HG03280 (cell line): Measurements from ENCODE around the gene PRKRIP1.
"Not testable (repeated sequence)": the region's sequence is repeated elsewhere in the genome, so short reads cannot be mapped to it uniquely, and the experiment has no call there.

Source experiments
- ATAC-seq: cut with Tn5 transposase; IDR thresholded peaks from one replicate; pipeline ENCODE4 v1.9.1; 2021; ENCODE audit warnings: mild to moderate bottlenecking, moderate library complexity; ENCODE audit not compliant: unreplicated experiment

Gene PRKRIP1

DNA sequence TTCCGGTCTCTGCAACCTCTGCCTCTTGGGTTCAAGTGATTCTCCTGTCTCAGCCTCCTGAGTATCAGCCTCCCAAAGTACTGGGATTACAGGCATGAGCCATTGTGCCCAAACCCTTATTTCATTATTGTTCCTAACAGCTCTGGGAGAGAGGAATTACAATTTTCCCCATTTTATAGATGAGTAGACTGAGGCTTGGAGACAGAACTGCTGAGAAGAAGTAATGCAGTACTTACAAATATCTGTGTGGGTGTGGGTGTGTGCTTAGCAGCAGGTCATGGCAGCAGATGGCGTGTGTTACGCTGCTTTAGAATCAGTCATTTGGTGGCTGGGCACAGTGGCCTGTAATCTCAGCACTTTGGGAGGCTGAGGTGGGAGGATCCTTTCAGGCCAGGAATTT, 7.4 kb downstream of the PRKRIP1 start:
- no peak for ATAC-seq

DNA sequence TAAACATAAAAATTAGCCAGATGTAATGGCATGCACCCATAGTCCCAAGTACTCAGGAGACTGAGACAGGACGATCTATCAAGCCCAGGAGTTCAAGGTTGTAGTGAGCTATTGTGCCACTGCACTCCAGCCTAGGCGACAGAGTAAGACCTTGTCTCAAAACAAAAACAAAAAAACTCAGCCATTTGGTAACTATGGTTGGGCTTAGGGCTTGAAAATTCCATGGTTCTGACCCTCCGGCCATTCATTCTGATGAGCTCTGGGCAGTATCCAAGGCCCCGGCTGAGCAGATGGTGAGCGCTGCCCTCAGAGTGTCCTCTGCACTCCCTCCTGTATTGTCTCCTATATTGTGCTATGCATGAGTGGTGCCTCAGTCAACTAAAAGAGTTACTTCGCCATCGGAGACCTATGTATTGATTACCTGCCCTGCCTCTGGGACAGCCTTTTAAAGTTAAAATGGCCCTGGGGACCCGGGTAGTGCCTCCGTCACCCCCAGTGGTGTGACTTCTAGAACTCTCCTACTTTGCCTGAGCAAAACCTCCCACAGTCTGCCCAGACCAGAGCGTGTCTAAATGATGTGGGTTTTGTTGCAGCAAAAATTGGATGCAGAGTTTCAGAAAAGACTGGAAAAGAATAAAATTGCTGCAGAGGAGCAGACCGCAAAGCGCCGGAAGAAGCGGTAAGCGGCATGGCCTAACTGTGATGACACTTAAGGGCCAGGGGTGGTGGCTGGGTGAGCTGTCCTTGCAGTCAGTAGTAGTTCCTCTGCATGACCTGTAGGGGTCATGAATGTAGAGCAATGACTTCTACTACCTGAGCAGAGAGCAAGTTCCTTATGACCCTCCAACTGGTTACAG, 8.1 kb downstream of the PRKRIP1 start:
- peak; percentile 94 for ATAC-seq

- ATAC-seq, result not testable (repeated sequence)
These were observed 8.7 kb downstream of the PRKRIP1 start for GRCh38 chr7:102404862-102405188.

DNA sequence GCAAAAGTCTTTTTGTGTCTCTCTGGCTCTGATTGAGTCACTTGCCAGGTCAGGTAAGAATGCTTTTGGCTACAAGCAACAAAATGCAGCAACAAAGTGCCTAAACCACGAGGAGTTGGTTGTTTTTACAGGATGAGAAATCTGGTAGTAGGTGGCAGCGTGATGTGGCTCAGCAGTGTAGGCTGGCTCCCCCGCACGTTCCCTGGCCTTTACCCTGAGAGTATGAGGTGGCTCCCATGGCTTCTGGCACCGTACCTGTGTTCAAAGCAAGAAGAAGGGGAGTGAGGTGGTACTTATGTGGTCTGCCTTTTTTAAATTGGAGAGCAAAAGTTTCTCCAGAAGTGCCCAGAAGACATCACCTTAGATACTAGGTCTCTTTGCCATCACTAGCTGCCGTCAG, 11.7 kb downstream of the PRKRIP1 start:
- ATAC-seq, result no peak

DNA sequence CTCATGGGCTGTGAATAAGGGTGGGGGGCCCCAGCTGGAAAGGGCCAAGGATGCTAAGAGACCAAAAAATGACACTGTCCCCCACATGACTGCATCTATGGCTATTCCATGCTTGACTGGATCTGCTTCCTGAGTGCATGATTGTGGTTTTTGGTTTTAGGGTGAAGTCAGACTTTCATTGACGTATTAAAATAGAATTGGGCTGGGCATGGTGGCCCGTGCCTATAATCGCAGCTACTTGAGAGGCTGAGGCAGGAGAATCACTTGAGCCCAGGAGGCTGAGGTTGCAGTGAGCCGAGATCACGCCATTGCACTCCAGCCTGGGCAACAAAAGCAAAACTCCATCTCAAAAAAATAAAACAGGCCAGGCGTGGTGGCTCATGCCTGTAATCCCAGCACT, 12.4 kb downstream of the PRKRIP1 start:
- ATAC-seq, result not testable (repeated sequence)

DNA sequence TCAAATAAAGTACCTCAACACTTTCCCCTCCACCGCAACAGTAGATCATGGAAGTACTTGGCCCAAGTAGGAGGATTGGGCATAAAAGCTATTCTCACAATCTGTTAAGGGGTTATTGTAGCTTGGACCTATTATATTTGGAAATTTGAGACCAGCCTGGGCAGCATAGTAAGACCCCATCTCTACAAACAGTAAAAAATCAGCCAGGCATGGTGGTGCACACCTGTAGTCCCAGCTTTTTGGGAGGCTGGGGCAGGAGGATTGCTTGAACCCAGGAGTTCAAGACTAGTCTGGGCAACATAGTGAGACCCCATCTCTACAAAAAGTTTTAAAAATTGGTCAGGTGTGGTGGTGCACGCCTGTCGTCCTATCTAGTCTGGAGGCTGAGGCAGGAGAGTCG, 13.2 kb downstream of the PRKRIP1 start:
- ATAC-seq, result no peak

GRCh38 chr7:102410123-102410522, 14.0 kb downstream of the PRKRIP1 start:
- ATAC-seq, result no peak

- ATAC-seq, result no peak
These were observed 14.8 kb downstream of the PRKRIP1 start for GRCh38 chr7:102410918-102411317.

- no peak for ATAC-seq
These were observed 16.4 kb downstream of the PRKRIP1 start for GRCh38 chr7:102412548-102412947.

DNA sequence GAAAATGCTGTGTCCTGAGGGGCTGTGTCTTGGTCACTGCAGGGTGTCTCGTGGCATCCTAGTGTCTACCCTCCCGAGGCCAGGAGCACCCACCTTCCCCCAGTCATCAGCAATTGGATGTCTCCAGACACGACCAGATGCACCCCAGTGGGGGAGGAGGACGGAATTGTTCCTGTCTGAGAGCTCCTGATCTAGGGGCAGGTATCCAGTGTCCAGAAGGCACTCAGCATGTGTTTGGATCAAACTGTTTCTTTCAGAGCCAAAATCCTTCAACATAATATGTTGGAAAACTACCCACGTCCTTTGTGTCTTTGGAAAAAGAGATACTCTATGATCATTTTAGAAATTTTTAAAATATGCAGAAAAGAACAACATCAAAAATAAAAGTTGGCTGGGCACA, 16.9 kb downstream of the PRKRIP1 start:
- ATAC-seq, result no peak

GRCh38 chr7:102413611-102414010, 17.4 kb downstream of the PRKRIP1 start:
- no peak for ATAC-seq

DNA sequence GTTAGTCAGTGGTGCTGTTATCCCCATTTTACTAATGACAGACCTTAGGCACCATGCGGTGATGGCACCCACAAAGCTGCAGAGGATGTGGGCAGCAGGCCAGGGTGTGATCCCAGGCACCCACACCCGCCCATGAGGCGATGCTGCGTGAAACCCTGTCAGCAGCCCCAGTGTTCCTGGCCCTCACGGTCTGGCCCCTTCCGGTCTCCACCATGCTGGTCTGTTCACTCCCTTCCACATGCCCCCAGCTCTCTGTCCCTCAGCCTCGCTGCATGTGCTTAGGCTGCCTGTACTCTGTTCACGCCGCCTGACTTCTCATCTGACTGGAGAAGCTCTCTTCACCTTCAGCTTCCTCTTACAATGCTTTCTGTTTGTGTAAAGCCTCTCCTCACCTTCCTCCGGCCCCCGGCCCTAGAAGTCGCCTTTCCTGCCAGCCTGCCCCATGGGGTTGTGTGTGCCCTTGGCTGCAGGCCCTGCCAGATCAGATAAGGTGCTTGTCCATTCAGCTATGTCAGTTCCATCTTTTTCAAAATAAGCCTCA, 19.6 kb downstream of the PRKRIP1 start:
- no peak for ATAC-seq

GRCh38 chr7:102416406-102416805, 20.2 kb downstream of the PRKRIP1 start:
- ATAC-seq, result no peak

DNA sequence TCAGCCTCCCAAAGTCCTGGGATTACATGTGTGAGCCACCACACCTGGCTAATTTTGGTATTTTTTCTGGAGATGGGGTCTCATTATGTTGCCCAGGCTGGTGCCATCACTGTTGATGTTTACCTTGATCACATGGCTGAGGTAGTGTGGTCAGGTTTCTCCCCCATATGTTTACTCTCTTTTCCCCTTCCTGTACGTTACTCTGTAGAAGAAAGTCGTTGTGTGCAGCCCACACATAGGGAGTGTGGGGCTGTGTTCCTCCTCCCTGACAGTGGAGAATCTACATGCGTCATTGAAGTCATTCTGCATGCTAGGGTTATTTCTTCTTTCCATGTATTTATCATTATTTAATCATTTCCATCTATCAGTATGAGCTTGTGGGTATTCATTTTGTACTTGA, 20.9 kb downstream of the PRKRIP1 start:
- no peak for ATAC-seq

GRCh38 chr7:102418592-102418991, 22.4 kb downstream of the PRKRIP1 start:
- ATAC-seq, result no peak

DNA sequence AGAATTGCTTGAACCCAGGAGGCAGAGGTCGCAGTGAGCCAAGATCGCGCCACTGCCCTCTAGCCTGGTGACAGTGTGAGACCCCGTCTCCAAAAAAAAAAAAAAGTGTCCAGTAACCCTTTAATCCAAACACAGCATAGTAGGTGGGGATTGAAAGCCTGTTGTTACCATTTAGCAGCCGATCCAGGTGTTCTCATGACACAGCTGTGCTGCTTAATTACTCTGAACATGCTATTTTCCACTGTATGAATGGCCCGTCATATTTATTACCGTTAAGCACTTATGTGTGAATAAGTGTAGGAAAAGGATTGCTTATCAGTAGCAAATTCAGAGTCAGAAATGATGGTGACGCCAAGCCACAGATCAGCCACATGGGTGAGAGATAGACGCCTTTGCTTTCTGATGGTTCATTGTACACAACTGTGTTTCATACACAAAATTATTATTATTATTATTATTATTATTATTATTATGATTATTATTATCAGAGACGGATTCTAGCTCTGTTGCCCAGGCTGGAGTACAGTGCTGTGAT, 25.6 kb downstream of the PRKRIP1 start:
- ATAC-seq, result no peak

DNA sequence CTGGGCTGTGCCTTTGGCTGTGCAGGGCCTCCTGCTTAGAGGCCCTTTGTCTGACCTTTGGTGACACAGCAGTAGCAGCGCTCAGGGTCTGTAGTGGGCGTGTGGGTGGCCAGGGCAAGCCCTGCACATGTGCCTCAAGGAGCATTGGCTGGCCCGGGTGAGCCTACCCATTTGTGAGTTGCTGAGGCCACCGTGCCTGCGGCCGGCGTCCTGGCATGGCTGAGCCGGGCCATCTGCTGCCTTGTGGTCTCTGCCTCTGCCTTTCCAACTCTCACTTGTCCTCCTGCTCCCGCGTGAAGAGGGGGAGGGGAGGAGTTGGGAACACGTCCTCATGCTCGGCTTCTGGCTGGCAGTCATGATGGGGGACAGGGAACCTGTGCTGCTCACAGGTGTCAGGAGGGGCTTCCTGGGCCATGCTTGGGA, 28.0 kb downstream of the PRKRIP1 start:
- ATAC-seq, result no peak

GRCh38 chr7:102424787-102425218, 28.6 kb downstream of the PRKRIP1 start:
- ATAC-seq, result no peak

DNA sequence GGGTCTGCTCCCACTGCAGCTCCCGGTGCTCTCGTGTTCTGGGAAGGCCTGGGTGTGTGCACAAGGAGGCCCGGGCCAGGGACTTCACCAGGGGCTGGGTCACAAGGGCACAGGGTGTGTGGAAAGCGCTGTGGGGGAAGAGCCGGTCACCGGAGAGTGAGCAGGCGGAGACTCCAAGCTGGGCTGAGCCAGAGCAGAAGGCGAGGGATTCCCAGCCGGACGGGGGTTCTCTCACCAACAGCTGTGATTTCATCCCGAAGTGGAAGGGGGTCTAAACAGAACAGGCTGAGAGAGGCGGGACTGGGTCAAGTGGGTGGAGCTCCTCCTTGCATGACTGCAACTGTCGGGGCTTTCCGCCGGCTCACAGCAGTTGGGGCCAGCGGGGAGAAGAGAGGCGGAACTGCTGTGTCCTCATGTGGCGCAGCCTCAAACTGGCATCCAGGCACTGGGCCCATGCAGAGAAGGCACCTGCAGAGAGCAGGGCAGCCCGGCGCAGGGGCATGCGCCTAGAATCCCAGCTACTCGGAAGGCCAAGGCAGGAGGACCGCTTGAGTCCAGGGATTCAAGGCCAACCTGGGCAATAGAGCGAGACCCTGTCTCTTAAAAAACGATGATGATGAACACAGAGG, 29.6 kb downstream of the PRKRIP1 start:
- ATAC-seq, result peak; percentile 68

GRCh38 chr7:102426268-102427018, 30.3 kb downstream of the PRKRIP1 start:
- ATAC-seq, result peak; percentile 42

- no peak for ATAC-seq
These were observed 30.8 kb downstream of the PRKRIP1 start for GRCh38 chr7:102427019-102427405.
